Mesothelial cell of epicardium (in vitro differentiated cells): Measurements from ENCODE around the gene PNPLA1. TPM values are rescaled to one million over a fixed set of nuclear protein-coding genes. Genes with fewer than 3 reads are reported as not detected.

Source experiments
- DNase-seq, 2 experiments: peaks; one replicate each; pipeline ENCODE4 v3.0.0; 2021; ENCODE audit warnings: low spot score in 2 of 2; ENCODE audit not compliant: unreplicated experiment in 2 of 2
- H3K27ac Mint-ChIP-seq: 2 replicates; pipeline ENCODE4 v1.8.0; 2021; ENCODE audit warnings: mixed read lengths
- H3K27me3 Mint-ChIP-seq: 2 replicates; pipeline ENCODE4 v1.8.0; 2021; ENCODE audit warnings: low read depth, mixed read lengths
- H3K36me3 Mint-ChIP-seq: 2 replicates; pipeline ENCODE4 v1.8.0; 2021; ENCODE audit warnings: mixed read lengths
- H3K4me1 Mint-ChIP-seq: 2 replicates; pipeline ENCODE4 v1.8.0; 2021; ENCODE audit warnings: mixed read lengths
- H3K4me3 Mint-ChIP-seq: 2 replicates; pipeline ENCODE4 v1.8.0; 2021; ENCODE audit warnings: mild to moderate bottlenecking, moderate library complexity, mixed read lengths
- H3K9me3 Mint-ChIP-seq: 2 replicates; pipeline ENCODE4 v1.8.0; 2021; ENCODE audit warnings: mixed read lengths
- total RNA-seq: library from RNA; stranded (reverse); gene quantifications from 3 replicates; pipeline ENCODE4 v1.2.1, GENCODE V29; 2021
- TF ChIP-seq, protein P1 (sequence below): fragments of 200-600 bp; sonication (generic); IDR thresholded peaks from one replicate; pipeline ENCODE4 v1.5.0; 2021; ENCODE audit warnings: antibody characterized with exemption; ENCODE audit not compliant: unreplicated experiment

Gene PNPLA1
- total RNA-seq, 1 donor from 2014 or later: not detected

GRCh38 chr6:36318690-36319435 is 49.0 kb downstream of the PNPLA1 start:
- Mint-ChIP-seq H3K27me3 (peaks cover 2% of the 10 kb centered on the region), H3K27ac (peak overlapping the region; percentile 14), H3K4me1 (peaks cover 6% of the 10 kb centered on the region), H3K4me3 (no peak overlapping the region), H3K36me3 (no peaks in the 10 kb centered on the region), H3K9me3 (no peaks in the 10 kb centered on the region)
- TF ChIP-seq, protein P1, sequence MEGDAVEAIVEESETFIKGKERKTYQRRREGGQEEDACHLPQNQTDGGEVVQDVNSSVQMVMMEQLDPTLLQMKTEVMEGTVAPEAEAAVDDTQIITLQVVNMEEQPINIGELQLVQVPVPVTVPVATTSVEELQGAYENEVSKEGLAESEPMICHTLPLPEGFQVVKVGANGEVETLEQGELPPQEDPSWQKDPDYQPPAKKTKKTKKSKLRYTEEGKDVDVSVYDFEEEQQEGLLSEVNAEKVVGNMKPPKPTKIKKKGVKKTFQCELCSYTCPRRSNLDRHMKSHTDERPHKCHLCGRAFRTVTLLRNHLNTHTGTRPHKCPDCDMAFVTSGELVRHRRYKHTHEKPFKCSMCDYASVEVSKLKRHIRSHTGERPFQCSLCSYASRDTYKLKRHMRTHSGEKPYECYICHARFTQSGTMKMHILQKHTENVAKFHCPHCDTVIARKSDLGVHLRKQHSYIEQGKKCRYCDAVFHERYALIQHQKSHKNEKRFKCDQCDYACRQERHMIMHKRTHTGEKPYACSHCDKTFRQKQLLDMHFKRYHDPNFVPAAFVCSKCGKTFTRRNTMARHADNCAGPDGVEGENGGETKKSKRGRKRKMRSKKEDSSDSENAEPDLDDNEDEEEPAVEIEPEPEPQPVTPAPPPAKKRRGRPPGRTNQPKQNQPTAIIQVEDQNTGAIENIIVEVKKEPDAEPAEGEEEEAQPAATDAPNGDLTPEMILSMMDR: no peak
- DNase-seq: no peak

DNA sequence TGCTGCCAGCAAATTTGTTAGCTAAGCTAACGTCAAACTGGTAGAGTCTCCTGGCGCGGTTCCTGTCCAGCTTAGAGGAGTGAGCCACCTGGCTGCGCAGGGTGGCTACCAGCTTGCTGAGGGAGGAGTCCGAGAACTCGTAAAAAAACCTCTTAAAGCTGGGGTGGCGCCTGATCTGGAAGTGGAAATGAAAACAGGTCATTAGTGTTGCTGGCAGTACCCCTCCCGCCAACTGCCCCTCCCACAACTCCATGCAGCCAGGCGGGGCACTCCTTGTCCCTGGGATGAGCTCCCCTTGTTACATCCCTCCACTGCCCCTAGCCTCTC is 49.5 kb downstream of the PNPLA1 start:
- H3K27ac Mint-ChIP-seq: no peak overlapping the region
- TF ChIP-seq, protein P1: no peak
- H3K27me3 Mint-ChIP-seq: peaks cover 2% of the 10 kb centered on the region
- H3K4me3 Mint-ChIP-seq: no peak overlapping the region
- DNase-seq: no peak
- peaks cover under 1% of the 10 kb centered on the region for H3K4me1 Mint-ChIP-seq
- H3K9me3 Mint-ChIP-seq: no peaks in the 10 kb centered on the region
- H3K36me3 Mint-ChIP-seq: no peaks in the 10 kb centered on the region

GRCh38 chr6:36319821-36320220 is 50.0 kb downstream of the PNPLA1 start:
- Mint-ChIP-seq H3K4me1 (no peaks in the 10 kb centered on the region), H3K27me3 (peaks cover 2% of the 10 kb centered on the region), H3K4me3 (no peak overlapping the region), H3K27ac (no peak overlapping the region), H3K36me3 (no peaks in the 10 kb centered on the region), H3K9me3 (no peaks in the 10 kb centered on the region)
- TF ChIP-seq, protein P1: no peak
- no peak for DNase-seq

DNA sequence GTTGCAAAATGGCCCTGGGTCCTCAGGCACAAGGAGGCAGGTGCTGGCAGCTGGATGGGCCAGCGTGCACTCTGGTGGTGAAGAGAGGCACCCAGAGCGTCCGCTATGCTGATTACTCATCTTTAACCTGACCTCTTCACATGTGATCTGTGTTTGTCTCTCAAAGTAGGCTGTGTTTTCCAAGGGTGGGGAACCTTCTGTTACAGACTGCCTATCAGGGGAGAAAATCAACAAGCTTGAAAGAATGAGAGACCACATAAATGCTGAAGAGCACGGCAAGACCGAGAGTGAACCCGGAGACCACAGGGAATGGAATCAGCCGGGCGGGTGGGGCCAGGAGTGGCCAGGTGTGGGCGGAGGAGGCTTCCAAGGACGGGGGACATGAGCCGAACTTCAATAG is 50.6 kb downstream of the PNPLA1 start:
- H3K27me3 Mint-ChIP-seq: peaks cover 2% of the 10 kb centered on the region
- TF ChIP-seq, protein P1: no peak
- no peaks in the 10 kb centered on the region for H3K36me3 Mint-ChIP-seq
- H3K9me3 Mint-ChIP-seq: no peaks in the 10 kb centered on the region
- H3K4me1 Mint-ChIP-seq: no peaks in the 10 kb centered on the region
- H3K4me3 Mint-ChIP-seq: no peak overlapping the region
- peak overlapping the region; percentile 18 for H3K27ac Mint-ChIP-seq
- DNase-seq: no peak

GRCh38 chr6:36322591-36322990 is 52.7 kb downstream of the PNPLA1 start:
- TF ChIP-seq, protein P1: no peak
- no peak overlapping the region for H3K4me3 Mint-ChIP-seq
- H3K36me3 Mint-ChIP-seq: no peaks in the 10 kb centered on the region
- H3K27ac Mint-ChIP-seq: no peak overlapping the region
- H3K27me3 Mint-ChIP-seq: peaks cover 2% of the 10 kb centered on the region
- H3K4me1 Mint-ChIP-seq: peaks cover 2% of the 10 kb centered on the region
- H3K9me3 Mint-ChIP-seq: no peaks in the 10 kb centered on the region
- no peak for DNase-seq
